ENCODE results near the gene IRF8. TPM values are rescaled to one million over a fixed set of nuclear protein-coding genes. Genes with fewer than 3 reads are reported as not detected.

Gene IRF8
- total and polyA plus RNA-seq, 10 donors, result 103 to 329 (median 252) TPM

- Histone ChIP-seq H3K36me3 (no peaks in the 10 kb centered on the region), H3K4me1 (no peaks in the 10 kb centered on the region), H3K27ac (no peak overlapping the region), H3K9me3 (peaks cover 0 to 5% (median 0%) of the 10 kb centered on the region in 8 donors), H3K27me3 (replicated peaks in 1 of 7) (peaks cover 0 to 13% (median 0%) of the 10 kb centered on the region in 7 donors), H3K4me3 (no peak overlapping the region)
- 61 to 86% (median 72%) methylated on average over 3 of the region's 3 CpGs for WGBS, 5 donors
- no peak for DNase-seq
- TF ChIP-seq POLR2AphosphoS5 (IDR thresholded peaks at IDR 0.05) (no peak), POLR2A (IDR thresholded peaks at IDR 0.05) (no peak)
- TF ChIP-seq, protein P1, sequence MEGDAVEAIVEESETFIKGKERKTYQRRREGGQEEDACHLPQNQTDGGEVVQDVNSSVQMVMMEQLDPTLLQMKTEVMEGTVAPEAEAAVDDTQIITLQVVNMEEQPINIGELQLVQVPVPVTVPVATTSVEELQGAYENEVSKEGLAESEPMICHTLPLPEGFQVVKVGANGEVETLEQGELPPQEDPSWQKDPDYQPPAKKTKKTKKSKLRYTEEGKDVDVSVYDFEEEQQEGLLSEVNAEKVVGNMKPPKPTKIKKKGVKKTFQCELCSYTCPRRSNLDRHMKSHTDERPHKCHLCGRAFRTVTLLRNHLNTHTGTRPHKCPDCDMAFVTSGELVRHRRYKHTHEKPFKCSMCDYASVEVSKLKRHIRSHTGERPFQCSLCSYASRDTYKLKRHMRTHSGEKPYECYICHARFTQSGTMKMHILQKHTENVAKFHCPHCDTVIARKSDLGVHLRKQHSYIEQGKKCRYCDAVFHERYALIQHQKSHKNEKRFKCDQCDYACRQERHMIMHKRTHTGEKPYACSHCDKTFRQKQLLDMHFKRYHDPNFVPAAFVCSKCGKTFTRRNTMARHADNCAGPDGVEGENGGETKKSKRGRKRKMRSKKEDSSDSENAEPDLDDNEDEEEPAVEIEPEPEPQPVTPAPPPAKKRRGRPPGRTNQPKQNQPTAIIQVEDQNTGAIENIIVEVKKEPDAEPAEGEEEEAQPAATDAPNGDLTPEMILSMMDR (IDR thresholded peaks at IDR 0.05 in 8 of 11, conservative IDR thresholded peaks at IDR 0.05 in 3 of 11), result no peak
- intact Hi-C loops (cut with DNase I; ENCODE audit: low total_unique reads), result no loop called here
These were observed 17.5 kb upstream of the IRF8 start for GRCh38 chr16:85881436-85881835.

DNA sequence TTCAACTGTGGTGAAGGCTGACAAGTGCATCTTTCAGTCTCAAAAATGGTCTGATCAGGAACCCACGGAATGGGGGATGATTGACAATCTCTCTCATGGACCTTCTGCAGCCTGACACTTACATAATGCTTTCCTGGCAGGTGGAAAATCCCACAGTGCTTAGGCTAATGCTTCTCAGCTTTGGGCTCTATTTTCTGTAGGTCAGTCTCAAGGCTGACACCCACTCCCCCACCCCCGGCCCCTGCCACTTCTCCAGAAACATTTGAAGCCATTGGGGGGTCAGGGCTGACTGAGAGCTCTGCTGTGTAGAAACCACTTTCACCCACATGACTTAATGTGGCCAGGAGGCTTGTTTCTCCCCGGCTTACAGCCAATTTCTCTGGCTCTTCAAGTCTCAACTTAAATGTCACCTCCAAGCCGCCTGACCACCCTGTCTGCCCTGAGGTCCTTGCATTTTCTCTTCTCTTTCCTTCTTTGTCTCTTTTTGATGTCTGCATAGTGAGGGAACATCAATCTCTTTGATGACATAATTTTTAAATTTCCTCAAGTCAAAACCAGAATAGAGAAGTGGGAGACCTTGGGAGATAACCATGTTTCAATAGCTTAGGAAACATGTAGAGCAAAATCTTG lies 16.7 kb upstream of the IRF8 start:
- intact Hi-C loops (cut with DNase I; ENCODE audit: low total_unique reads), result no loop called here
- 48 to 64% (median 58%) methylated on average over 4 of the region's 4 CpGs for WGBS, 5 donors
- no peak for DNase-seq
- no peak overlapping the region for H3K27ac ChIP-seq
- no peak overlapping the region for H3K4me3 ChIP-seq
- TF ChIP-seq, protein P1 (IDR thresholded peaks at IDR 0.05 in 8 of 11, conservative IDR thresholded peaks at IDR 0.05 in 3 of 11), result no peak
- TF ChIP-seq POLR2AphosphoS5 (IDR thresholded peaks at IDR 0.05), result no peak
- no peak for TF ChIP-seq POLR2A (IDR thresholded peaks at IDR 0.05)
- H3K27me3 ChIP-seq (replicated peaks in 1 of 7), result peaks cover 0 to 13% (median 0%) of the 10 kb centered on the region in 7 donors
- peaks cover 0 to 5% (median 0%) of the 10 kb centered on the region in 8 donors for H3K9me3 ChIP-seq
- no peaks in the 10 kb centered on the region for H3K4me1 ChIP-seq
- H3K36me3 ChIP-seq, result no peaks in the 10 kb centered on the region

DNA sequence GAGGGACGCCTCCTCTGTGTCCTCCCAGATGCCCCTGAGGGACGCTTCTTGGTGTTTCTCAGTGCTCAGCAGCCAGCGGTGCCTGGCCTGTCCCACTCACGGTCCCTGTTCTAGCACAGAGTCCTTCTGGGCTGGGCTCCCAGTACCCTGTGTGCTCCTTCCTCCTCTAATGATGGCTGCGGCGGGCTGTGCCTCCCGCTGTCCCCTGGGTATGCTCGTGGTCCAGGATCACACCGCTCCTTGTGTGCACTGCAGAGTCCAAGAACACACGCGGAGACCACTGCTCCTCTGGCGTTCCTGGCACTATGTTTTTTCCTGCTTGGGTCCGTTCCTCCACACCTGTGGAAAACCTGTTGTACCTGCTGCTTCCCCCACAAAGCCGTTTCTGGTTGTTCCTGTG lies 15.1 kb upstream of the IRF8 start:
- Histone ChIP-seq H3K4me1 (peaks cover 0 to 12% (median 8%) of the 10 kb centered on the region in 6 donors), H3K4me3 (no peak overlapping the region), H3K27ac (no peak overlapping the region), H3K27me3 (replicated peaks in 1 of 7) (peaks cover 0 to 13% (median 0%) of the 10 kb centered on the region in 7 donors), H3K36me3 (no peaks in the 10 kb centered on the region), H3K9me3 (peaks cover 0 to 5% (median 0%) of the 10 kb centered on the region in 8 donors)
- WGBS, 5 donors, result 78 to 90% (median 88%) methylated on average over 14 of the region's 14 CpGs
- intact Hi-C loops (cut with DNase I; ENCODE audit: low total_unique reads), result no loop called here
- no peak for DNase-seq
- TF ChIP-seq POLR2A (IDR thresholded peaks at IDR 0.05) (no peak), POLR2AphosphoS5 (IDR thresholded peaks at IDR 0.05) (no peak)
- TF ChIP-seq, protein P1 (IDR thresholded peaks at IDR 0.05 in 8 of 11, conservative IDR thresholded peaks at IDR 0.05 in 3 of 11), result no peak

- no peak for TF ChIP-seq POLR2A (IDR thresholded peaks at IDR 0.05)
- TF ChIP-seq, protein P1 (IDR thresholded peaks at IDR 0.05 in 8 of 11, conservative IDR thresholded peaks at IDR 0.05 in 3 of 11), result no peak
- TF ChIP-seq POLR2AphosphoS5 (IDR thresholded peaks at IDR 0.05), result no peak
- 87 to 95% (median 92%) methylated on average over 13 of the region's 13 CpGs for WGBS, 5 donors
- intact Hi-C loops (cut with DNase I; ENCODE audit: low total_unique reads), result no loop called here
- Histone ChIP-seq H3K27ac (no peak overlapping the region), H3K4me3 (no peak overlapping the region), H3K4me1 (peaks cover 9 to 24% (median 19%) of the 10 kb centered on the region in 6 donors), H3K9me3 (no peaks in the 10 kb centered on the region), H3K27me3 (replicated peaks in 1 of 7) (peaks cover 0 to 13% (median 0%) of the 10 kb centered on the region in 7 donors), H3K36me3 (no peaks in the 10 kb centered on the region)
- DNase-seq, result no peak
These were observed 14.0 kb upstream of the IRF8 start for GRCh38 chr16:85884808-85885463.
